NOMO-1 (cell line): Measurements from ENCODE around the gene LRFN2.

Source experiments
- DNase-seq, 2 experiments: peaks; one replicate each; lab custom pipeline; 2025; ENCODE audit not compliant: unreplicated experiment in 2 of 2; lab: John Stamatoyannopoulos, UW

The LRFN2 gene

GRCh38 chr6:40480678-40481077 is 106.5 kb downstream of the LRFN2 start:
- no peak for DNase-seq

- no peak for DNase-seq
Observed at GRCh38 chr6:40479706-40480105, 107.5 kb downstream of the LRFN2 start.

- no peak for DNase-seq
Observed at GRCh38 chr6:40477246-40478126, 109.7 kb downstream of the LRFN2 start.

- no peak for DNase-seq
Observed at GRCh38 chr6:40476673-40477072, 110.5 kb downstream of the LRFN2 start.

- no peak for DNase-seq
Observed at GRCh38 chr6:40474937-40475336, 112.2 kb downstream of the LRFN2 start.

GRCh38 chr6:40473026-40473425 is 114.1 kb downstream of the LRFN2 start:
- DNase-seq: no peak

- no peak for DNase-seq
Observed at GRCh38 chr6:40472353-40472752, 114.8 kb downstream of the LRFN2 start.

GRCh38 chr6:40471243-40471642 is 115.9 kb downstream of the LRFN2 start:
- no peak for DNase-seq

- DNase-seq: no peak
Observed at GRCh38 chr6:40469323-40469722, 117.8 kb downstream of the LRFN2 start.

- DNase-seq: no peak
Observed at GRCh38 chr6:40466986-40467539, 120.1 kb downstream of the LRFN2 start.

- no peak for DNase-seq
Observed at GRCh38 chr6:40461643-40462042, 125.5 kb downstream of the LRFN2 start.

GRCh38 chr6:40460380-40460779 is 126.8 kb downstream of the LRFN2 start:
- DNase-seq: no peak

GRCh38 chr6:40457261-40457660 is 129.9 kb downstream of the LRFN2 start:
- DNase-seq: no peak

GRCh38 chr6:40456390-40457013 is 130.7 kb downstream of the LRFN2 start:
- no peak for DNase-seq

GRCh38 chr6:40455686-40456389 is 131.3 kb downstream of the LRFN2 start:
- DNase-seq: no peak

GRCh38 chr6:40450483-40450882 is 136.7 kb downstream of the LRFN2 start:
- DNase-seq: no peak

GRCh38 chr6:40444811-40445210 is 142.4 kb downstream of the LRFN2 start:
- DNase-seq: no peak

- DNase-seq: no peak
Observed at GRCh38 chr6:40444312-40444711, 142.9 kb downstream of the LRFN2 start.

GRCh38 chr6:40443842-40444241 is 143.3 kb downstream of the LRFN2 start:
- DNase-seq: no peak

- DNase-seq: no peak
Observed at GRCh38 chr6:40442591-40442990, 144.6 kb downstream of the LRFN2 start.

- DNase-seq: no peak
Observed at GRCh38 chr6:40441150-40441549, 146.0 kb downstream of the LRFN2 start.
